ENCODE data around the gene MGLL.

GRCh38 chr3:127693336-127693843 is 128.9 kb downstream of the MGLL start:
- TF ChIP-seq EZH2 (IDR thresholded peaks at IDR 0.05; ENCODE audit: borderline replicate concordance, low read length) (no peak), CTCF (IDR thresholded peaks at IDR 0.05; ENCODE audit: low read length) (no peak)

All from OCI-LY1 (cell line).